ENCODE data around the gene GNG7. TPM values are rescaled to one million over a fixed set of nuclear protein-coding genes. Genes with fewer than 3 reads are reported as not detected.
A peak's percentile ranks its signal among the peaks of the same experiment; 100 is the strongest.

The GNG7 gene
- total and polyA plus RNA-seq, 12 donors: 0.83 to 16.5 (median 7.8) TPM

GRCh38 chr19:2711172-2711874 is 8.8 kb upstream of the GNG7 start:
- Histone ChIP-seq H3K36me3 (replicated peaks in 1 of 2) (no peaks in the 10 kb centered on the region), H3K9me3 (replicated peaks in 1 of 3) (no peaks in the 10 kb centered on the region), H3K27ac (no peak overlapping the region), H3K4me1 (replicated peaks in 1 of 2) (no peaks in the 10 kb centered on the region), H3K4me3 (no peak overlapping the region), H3K27me3 (no peaks in the 10 kb centered on the region)
- TF ChIP-seq POLR2A (IDR thresholded peaks at IDR 0.05): no peak
- TF ChIP-seq CTCF (IDR thresholded peaks at IDR 0.05): no peak
- no peak for DNase-seq
- intact Hi-C loops (cut with DNase I): no loop called here
- WGBS, 4 donors: 70 to 74% (median 71%) methylated on average over 12 to 17 of the region's 17 CpGs

GRCh38 chr19:2706251-2706650 is 3.8 kb upstream of the GNG7 start:
- intact Hi-C loops (cut with DNase I): no loop called here
- Histone ChIP-seq H3K27ac (no peak overlapping the region), H3K27me3 (no peaks in the 10 kb centered on the region), H3K4me1 (replicated peaks in 1 of 2) (peaks cover 4 to 9% of the 10 kb centered on the region in 2 donors), H3K9me3 (replicated peaks in 1 of 3) (no peaks in the 10 kb centered on the region), H3K4me3 (no peak overlapping the region), H3K36me3 (replicated peaks in 1 of 2) (no peaks in the 10 kb centered on the region)
- TF ChIP-seq POLR2A (IDR thresholded peaks at IDR 0.05) (no peak), CTCF (IDR thresholded peaks at IDR 0.05) (no peak)
- 95 to 97% (median 95%) methylated on average over 5 of the region's 5 CpGs for WGBS, 4 donors
- DNase-seq: no peak

- Histone ChIP-seq H3K4me3 (no peak overlapping the region), H3K9me3 (replicated peaks in 1 of 3) (no peaks in the 10 kb centered on the region), H3K27me3 (no peaks in the 10 kb centered on the region), H3K36me3 (replicated peaks in 1 of 2) (no peaks in the 10 kb centered on the region), H3K27ac (no peak overlapping the region), H3K4me1 (replicated peaks in 1 of 2) (peaks cover 4 to 9% of the 10 kb centered on the region in 2 donors)
- intact Hi-C loops (cut with DNase I): no loop called here
- 69 to 85% (median 76%) methylated on average over 4 to 6 of the region's 6 CpGs for WGBS, 4 donors
- TF ChIP-seq CTCF (IDR thresholded peaks at IDR 0.05) (no peak), POLR2A (IDR thresholded peaks at IDR 0.05) (no peak)
- DNase-seq: no peak
Measured at GRCh38 chr19:2703691-2704216, 1.3 kb upstream of the GNG7 start.

- TF ChIP-seq POLR2A (IDR thresholded peaks at IDR 0.05) (no peak), CTCF (IDR thresholded peaks at IDR 0.05) (no peak)
- Histone ChIP-seq H3K4me1 (replicated peaks in 1 of 2) (peaks cover 4 to 9% of the 10 kb centered on the region in 2 donors), H3K27ac (no peak overlapping the region), H3K36me3 (replicated peaks in 1 of 2) (no peaks in the 10 kb centered on the region), H3K4me3 (peak overlapping the region in 1 of 4 donors; percentile 95), H3K9me3 (replicated peaks in 1 of 3) (no peaks in the 10 kb centered on the region), H3K27me3 (no peaks in the 10 kb centered on the region)
- no peak for DNase-seq
- WGBS, 4 donors: 71 to 86% (median 81%) methylated on average over 5 of the region's 5 CpGs
- intact Hi-C loops (cut with DNase I): no loop called here
Measured at GRCh38 chr19:2703077-2703437, 563 bp upstream of the GNG7 start.

All from adrenal gland (tissue), 12 donors.